Left lung (tissue), 14 donors: Measurements from ENCODE around the gene ARSD. TPM values are rescaled to one million over a fixed set of nuclear protein-coding genes. Genes with fewer than 3 reads are reported as not detected.
"Not testable (repeated sequence)": the region's sequence is repeated elsewhere in the genome, so short reads cannot be mapped to it uniquely, and the experiment has no call there.

ENCODE experiments used
- ATAC-seq: fragments of 200-7000 bp; cut with Tn5 transposase; one replicate; pipeline ENCODE4 v1.9.1; 2020; ENCODE audit warnings: moderate library complexity
- DNase-seq, 4 donors: peaks; one replicate each; pipeline ENCODE4 v3.0.0-alpha.2; 2013 to 2020
- H3K27ac ChIP-seq, 2 donors: fragments of 200-600 bp; sonication (generic) in 1 of 2; one replicate each; pipeline versions ENCODE4 v1.5.0 to v1.8.0; 2020 to 2021
- H3K27me3 ChIP-seq, 2 donors: fragments of 200-600 bp; sonication (generic) in 1 of 2; one replicate each; pipeline versions ENCODE4 v1.5.0 to v1.8.0; 2020 to 2021
- H3K36me3 ChIP-seq, 2 donors: fragments of 200-600 bp; sonication (generic) in 1 of 2; one replicate each; pipeline versions ENCODE4 v1.5.0 to v1.8.0; 2020 to 2021
- H3K4me1 ChIP-seq, 2 donors: fragments of 200-600 bp; one replicate each; pipeline ENCODE4 v1.8.0; 2021
- H3K4me3 ChIP-seq, 2 donors: fragments of 200-600 bp; sonication (generic) in 1 of 2; one replicate each; pipeline versions ENCODE4 v1.5.0 to v1.8.0; 2020 to 2021; ENCODE audit warnings: mild to moderate bottlenecking in 1 of 2
- H3K9me3 ChIP-seq, 2 donors: fragments of 200-600 bp; sonication (generic) in 1 of 2; one replicate each; pipeline versions ENCODE4 v1.5.0 to v1.8.0; 2020 to 2021
- CTCF ChIP-seq, 2 donors: fragments of 200-600 bp; sonication (generic) in 1 of 2; IDR thresholded peaks; one replicate each; pipeline versions ENCODE4 v1.5.0 to v1.8.0; 2021; ENCODE audit warnings: antibody characterized with exemption in 2 of 2
- intact Hi-C, 2 donors: fragments of 100-400 bp; cut with DNase I; formaldehyde crosslinking; loops; one replicate each; pipeline versions ENCODE4 v1.11.2 to v1.14.2; 2022
- long read RNA-seq, 12 donors: library from polyadenylated mRNA in 2 of 12; unstranded in 2 of 12; transcript quantifications; one replicate each; pipeline ENCODE4 v2.0.0 and lab custom pipeline, GENCODE V29; 2019 to 2026
- polyA plus RNA-seq, 6 donors: library from polyadenylated mRNA; unstranded; fragments of 120-200 nt; gene quantifications; one replicate each; pipeline ENCODE4 v1.2.1, GENCODE V29; 2013; ENCODE audit not compliant: insufficient read length in 6 of 6
- total RNA-seq, 2 donors: library from RNA; stranded (reverse); fragmentation: NEBNext Ultra II Directional; extraction: Animal tissue kit (Norgen Biotek cat#: 25700); gene quantifications; one replicate each; pipeline ENCODE4 v1.2.1, GENCODE V29; 2021
- donor health status: DM: no; HTN: yes; CAD: no.
- donor health status: DM: no; HTN: no; CAD: no.

The ARSD gene, protein sequence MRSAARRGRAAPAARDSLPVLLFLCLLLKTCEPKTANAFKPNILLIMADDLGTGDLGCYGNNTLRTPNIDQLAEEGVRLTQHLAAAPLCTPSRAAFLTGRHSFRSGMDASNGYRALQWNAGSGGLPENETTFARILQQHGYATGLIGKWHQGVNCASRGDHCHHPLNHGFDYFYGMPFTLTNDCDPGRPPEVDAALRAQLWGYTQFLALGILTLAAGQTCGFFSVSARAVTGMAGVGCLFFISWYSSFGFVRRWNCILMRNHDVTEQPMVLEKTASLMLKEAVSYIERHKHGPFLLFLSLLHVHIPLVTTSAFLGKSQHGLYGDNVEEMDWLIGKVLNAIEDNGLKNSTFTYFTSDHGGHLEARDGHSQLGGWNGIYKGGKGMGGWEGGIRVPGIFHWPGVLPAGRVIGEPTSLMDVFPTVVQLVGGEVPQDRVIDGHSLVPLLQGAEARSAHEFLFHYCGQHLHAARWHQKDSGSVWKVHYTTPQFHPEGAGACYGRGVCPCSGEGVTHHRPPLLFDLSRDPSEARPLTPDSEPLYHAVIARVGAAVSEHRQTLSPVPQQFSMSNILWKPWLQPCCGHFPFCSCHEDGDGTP
- total RNA-seq (10 to 100 TPM; 22.7 to 58.9 TPM), polyA plus RNA-seq (10 to 100 TPM; 46.0 to 65.2 (median 52.6) TPM)
- long read RNA-seq, donor 1, full-length matches to known transcripts: 7 of 13 reads
- long read RNA-seq, donor 1, partial matches to known transcripts: 6 of 13 reads
- long read RNA-seq, donor 1, other reads (novel, unspliced or antisense): 0 of 13 reads
- long read RNA-seq, donor 2, full-length matches to known transcripts: 5 of 5 reads
- long read RNA-seq, donor 2, partial matches to known transcripts: 0 of 5 reads
- long read RNA-seq, donor 2, other reads (novel, unspliced or antisense): 0 of 5 reads
- long read RNA-seq, donor 3, full-length matches to known transcripts: 1 of 1 reads
- long read RNA-seq, donor 3, partial matches to known transcripts: 0 of 1 reads
- long read RNA-seq, donor 3, other reads (novel, unspliced or antisense): 0 of 1 reads
- long read RNA-seq, donor 4, full-length matches to known transcripts: 7 of 13 reads
- long read RNA-seq, donor 4, partial matches to known transcripts: 0 of 13 reads
- long read RNA-seq, donor 4, other reads (novel, unspliced or antisense): 6 of 13 reads
- long read RNA-seq, donor 5, full-length matches to known transcripts: 2 of 7 reads
- long read RNA-seq, donor 5, partial matches to known transcripts: 5 of 7 reads
- long read RNA-seq, donor 5, other reads (novel, unspliced or antisense): 0 of 7 reads
- long read RNA-seq, donor 6, full-length matches to known transcripts: 4 of 4 reads
- long read RNA-seq, donor 6, partial matches to known transcripts: 0 of 4 reads
- long read RNA-seq, donor 6, other reads (novel, unspliced or antisense): 0 of 4 reads
- long read RNA-seq, donor 7, full-length matches to known transcripts: 4 of 4 reads
- long read RNA-seq, donor 7, partial matches to known transcripts: 0 of 4 reads
- long read RNA-seq, donor 7, other reads (novel, unspliced or antisense): 0 of 4 reads
- long read RNA-seq, donor 8, full-length matches to known transcripts: 8 of 8 reads
- long read RNA-seq, donor 8, partial matches to known transcripts: 0 of 8 reads
- long read RNA-seq, donor 8, other reads (novel, unspliced or antisense): 0 of 8 reads
- long read RNA-seq, donor 9: 0 reads
- long read RNA-seq, donor 10, full-length matches to known transcripts: 4 of 4 reads
- long read RNA-seq, donor 10, partial matches to known transcripts: 0 of 4 reads
- long read RNA-seq, donor 10, other reads (novel, unspliced or antisense): 0 of 4 reads
- long read RNA-seq, donor 11: 0 reads
- long read RNA-seq, donor 12, full-length matches to known transcripts: 8 of 34 reads
- long read RNA-seq, donor 12, partial matches to known transcripts: 26 of 34 reads
- long read RNA-seq, donor 12, other reads (novel, unspliced or antisense): 0 of 34 reads

DNA sequence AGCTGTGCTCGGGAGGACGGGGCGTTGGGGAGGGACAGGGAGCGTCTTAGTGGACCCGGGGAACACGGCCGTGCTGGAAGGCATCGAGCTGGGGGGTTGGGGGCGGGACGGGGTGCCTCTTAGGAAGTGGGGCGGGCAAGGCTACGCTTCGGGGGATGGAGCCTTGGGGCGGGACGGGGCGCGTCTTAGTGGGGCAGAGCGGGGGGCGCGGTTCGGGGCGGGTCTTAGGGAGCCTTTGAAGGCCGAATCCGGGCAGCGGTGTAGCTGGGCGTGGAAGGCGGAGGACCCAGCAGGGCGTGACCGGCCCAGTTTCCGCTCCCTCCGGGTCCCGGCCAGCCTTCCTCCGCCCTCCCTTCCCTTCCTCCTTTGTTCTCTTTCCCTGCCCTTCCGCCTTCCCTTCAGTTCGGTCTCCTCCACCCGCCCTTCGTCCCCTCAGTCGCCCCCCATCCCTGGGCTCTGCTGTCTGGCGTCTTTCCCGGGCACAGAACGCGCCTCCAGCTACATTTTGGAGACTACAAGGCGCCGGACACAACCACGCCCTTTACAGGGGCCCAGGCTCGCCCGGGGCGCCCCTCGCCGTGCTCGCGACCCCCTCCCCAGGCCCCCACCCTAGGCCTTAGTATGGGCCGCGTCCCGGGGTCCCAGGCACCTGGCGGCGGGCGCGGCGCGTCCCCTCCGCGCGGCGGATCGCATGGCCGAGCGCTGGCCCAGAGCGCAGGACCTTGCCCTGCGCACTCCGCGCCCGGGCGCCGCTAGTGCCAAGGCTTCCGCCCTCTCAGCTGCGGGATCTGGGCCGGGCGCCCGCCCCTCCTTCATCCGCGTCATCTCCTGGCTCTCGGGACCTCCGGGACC is at the start of gene ARSD:
ARSD (minus strand) TSS at position 757 of the 852 bp plus-strand sequence; CDS start at position 693, 64 bp downstream.
- peak within 1 kb of the TSS; percentile 95 to 99 for H3K27ac ChIP-seq
- H3K9me3 ChIP-seq: peaks cover 0 to 2% of the 10 kb centered on the region in 2 donors
- H3K36me3 ChIP-seq: no peaks in the 10 kb centered on the region
- intact Hi-C loops: no loop called here
- no peaks in the 10 kb centered on the region for H3K4me1 ChIP-seq
- TF ChIP-seq CTCF (IDR thresholded peaks at IDR 0.05): no peak
- DNase-seq (peak; percentile 87 to 97 (median 96)), ATAC-seq (peak; percentile 96)
- H3K27me3 ChIP-seq: no peaks in the 10 kb centered on the region
- H3K4me3 ChIP-seq: peak within 1 kb of the TSS; percentile 50 to 61

DNA sequence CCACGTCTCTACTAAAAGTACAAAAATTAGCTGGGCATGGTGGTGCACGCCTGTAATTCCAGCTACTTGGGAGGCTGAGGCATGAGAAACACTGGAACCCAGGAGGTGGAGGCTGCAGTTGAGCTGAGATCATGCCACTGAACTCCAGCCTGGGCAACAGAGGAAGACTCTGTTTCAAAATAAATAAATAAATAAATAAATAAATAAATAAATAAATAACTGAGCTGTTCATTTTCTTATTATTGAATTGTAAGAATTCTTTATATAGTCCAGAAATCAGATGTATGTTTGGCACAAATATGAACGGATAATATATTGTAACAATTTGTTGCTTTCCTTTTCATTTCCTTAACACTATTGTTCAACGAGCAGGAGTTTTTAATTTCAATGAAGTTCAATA is 49.5 kb upstream of the ARSD start:
- H3K36me3 ChIP-seq, H3K27me3 ChIP-seq, H3K4me3 ChIP-seq, H3K9me3 ChIP-seq, H3K4me1 ChIP-seq, H3K27ac ChIP-seq, intact Hi-C loops, ATAC-seq, DNase-seq: not testable (repeated sequence)

GRCh38 chrX:2974961-2975360 is 45.8 kb upstream of the ARSD start:
- no peak overlapping the region for H3K27ac ChIP-seq
- no peak overlapping the region for H3K4me3 ChIP-seq
- H3K27me3 ChIP-seq: no peaks in the 10 kb centered on the region
- intact Hi-C loops: no loop called here
- DNase-seq (no peak), ATAC-seq (no peak)
- H3K4me1 ChIP-seq: no peaks in the 10 kb centered on the region
- no peaks in the 10 kb centered on the region for H3K36me3 ChIP-seq
- no peaks in the 10 kb centered on the region for H3K9me3 ChIP-seq
- TF ChIP-seq CTCF (IDR thresholded peaks at IDR 0.05): no peak

DNA sequence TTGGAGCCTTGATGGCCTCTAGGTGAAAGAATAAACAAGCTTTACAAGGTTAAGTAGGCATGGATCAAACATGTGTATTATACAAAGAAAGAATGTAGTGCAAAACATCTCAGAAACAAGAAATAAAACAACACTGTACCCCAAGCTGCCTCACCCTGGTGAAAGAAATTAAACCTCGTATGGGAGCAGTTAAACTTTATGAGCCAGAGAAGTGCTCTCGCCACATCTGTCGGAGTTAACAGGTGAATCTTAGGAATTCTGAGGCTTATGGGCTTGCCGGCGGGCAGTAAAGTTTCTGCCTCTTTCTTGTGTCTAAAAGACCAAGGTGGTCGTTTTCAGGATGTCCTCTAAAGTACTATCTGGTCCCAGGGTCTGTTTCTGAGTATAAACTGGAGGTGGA is 43.3 kb upstream of the ARSD start:
- Histone ChIP-seq H3K27ac (no peak overlapping the region), H3K4me3 (no peak overlapping the region), H3K27me3 (no peaks in the 10 kb centered on the region), H3K9me3 (no peaks in the 10 kb centered on the region), H3K4me1 (no peaks in the 10 kb centered on the region), H3K36me3 (no peaks in the 10 kb centered on the region)
- TF ChIP-seq CTCF (IDR thresholded peaks at IDR 0.05): no peak
- ATAC-seq (no peak), DNase-seq (no peak)
- intact Hi-C loops: no loop called here
